Measurements from ENCODE around the gene IRF8. TPM values are rescaled to one million over a fixed set of nuclear protein-coding genes. Genes with fewer than 3 reads are reported as not detected.
"Not testable (repeated sequence)": the region's sequence is repeated elsewhere in the genome, so short reads cannot be mapped to it uniquely, and the experiment has no call there.

The IRF8 gene
- total RNA-seq, 1 donor from 2014 or later, result not detected

- Mint-ChIP-seq H3K4me3 (ENCODE audit: unreplicated experiment) (no peak overlapping the region), H3K27me3 (ENCODE audit: low read depth) (peaks cover 62% of the 10 kb centered on the region), H3K27ac (ENCODE audit: unreplicated experiment) (no peak overlapping the region), H3K9me3 (ENCODE audit: low read depth) (peaks cover 10% of the 10 kb centered on the region), H3K36me3 (ENCODE audit: low read depth) (no peaks in the 10 kb centered on the region), H3K4me1 (ENCODE audit: low read depth) (no peaks in the 10 kb centered on the region)
- TF ChIP-seq CTCF (IDR thresholded peaks at IDR 0.05), result no peak
- no peak for DNase-seq (ENCODE audit: low spot score)
Measured at GRCh38 chr16:85940214-85940613, 41.3 kb downstream of the IRF8 start.

GRCh38 chr16:85941863-85942644 is 43.1 kb downstream of the IRF8 start:
- no peak overlapping the region for H3K4me3 Mint-ChIP-seq (ENCODE audit: unreplicated experiment)
- H3K27me3 Mint-ChIP-seq (ENCODE audit: low read depth), result peaks cover 63% of the 10 kb centered on the region
- TF ChIP-seq CTCF (IDR thresholded peaks at IDR 0.05), result no peak
- H3K4me1 Mint-ChIP-seq (ENCODE audit: low read depth), result no peaks in the 10 kb centered on the region
- no peaks in the 10 kb centered on the region for H3K36me3 Mint-ChIP-seq (ENCODE audit: low read depth)
- DNase-seq (ENCODE audit: low spot score), result no peak
- H3K27ac Mint-ChIP-seq (ENCODE audit: unreplicated experiment), result no peak overlapping the region
- peaks cover 10% of the 10 kb centered on the region for H3K9me3 Mint-ChIP-seq (ENCODE audit: low read depth)

- not testable (repeated sequence) for H3K4me1 Mint-ChIP-seq (ENCODE audit: low read depth); H3K36me3 Mint-ChIP-seq (ENCODE audit: low read depth); H3K4me3 Mint-ChIP-seq (ENCODE audit: unreplicated experiment)
Measured at GRCh38 chr16:85942659-85943058, 43.7 kb downstream of the IRF8 start.

GRCh38 chr16:85943711-85944110 is 44.7 kb downstream of the IRF8 start:
- peaks cover 68% of the 10 kb centered on the region for H3K27me3 Mint-ChIP-seq (ENCODE audit: low read depth)
- no peak overlapping the region for H3K4me3 Mint-ChIP-seq (ENCODE audit: unreplicated experiment)
- no peaks in the 10 kb centered on the region for H3K4me1 Mint-ChIP-seq (ENCODE audit: low read depth)
- TF ChIP-seq CTCF (IDR thresholded peaks at IDR 0.05), result no peak
- H3K9me3 Mint-ChIP-seq (ENCODE audit: low read depth), result peaks cover 10% of the 10 kb centered on the region
- no peaks in the 10 kb centered on the region for H3K36me3 Mint-ChIP-seq (ENCODE audit: low read depth)
- DNase-seq (ENCODE audit: low spot score), result no peak
- H3K27ac Mint-ChIP-seq (ENCODE audit: unreplicated experiment), result no peak overlapping the region

More at GRCh38 chr16:85942659-85943058, 43.7 kb downstream of the IRF8 start:
- not testable (repeated sequence) for H3K9me3 Mint-ChIP-seq (ENCODE audit: low read depth); H3K27ac Mint-ChIP-seq (ENCODE audit: unreplicated experiment); DNase-seq (ENCODE audit: low spot score)
- peaks cover 64% of the 10 kb centered on the region for H3K27me3 Mint-ChIP-seq (ENCODE audit: low read depth)

- Mint-ChIP-seq H3K27ac (ENCODE audit: unreplicated experiment) (no peak overlapping the region), H3K9me3 (ENCODE audit: low read depth) (peaks cover 5% of the 10 kb centered on the region), H3K4me1 (ENCODE audit: low read depth) (no peaks in the 10 kb centered on the region), H3K27me3 (ENCODE audit: low read depth) (peaks cover 69% of the 10 kb centered on the region), H3K36me3 (ENCODE audit: low read depth) (no peaks in the 10 kb centered on the region), H3K4me3 (ENCODE audit: unreplicated experiment) (no peak overlapping the region)
- no peak for TF ChIP-seq CTCF (IDR thresholded peaks at IDR 0.05)
- DNase-seq (ENCODE audit: low spot score), result no peak
Measured at GRCh38 chr16:85944572-85945423, 45.8 kb downstream of the IRF8 start.

All from chondrocyte (in vitro differentiated cells).